HAP-1 (cell line): ENCODE data around the gene SPECC1.

ENCODE experiments used
- DNase-seq, 2 experiments: peaks; one replicate each; pipeline ENCODE4 v3.0.0-alpha.2; 2016 to 2020; ENCODE audit warnings: low spot score in 2 of 2
- H3K27me3 ChIP-seq: fragments of 250-450 bp; sonication (Bioruptor Pico); 2 replicates; pipeline ENCODE4 v1.5.1; 2020; ENCODE audit warnings: low read depth, mild to moderate bottlenecking, moderate library complexity
- H3K36me3 ChIP-seq: fragments of 250-450 bp; sonication (Bioruptor Pico); replicated peaks from 2 replicates; pipeline ENCODE4 v1.5.1; 2020; ENCODE audit warnings: mild to moderate bottlenecking
- H3K4me1 ChIP-seq: fragments of 250-450 bp; sonication (Bioruptor Pico); 2 replicates; pipeline ENCODE4 v1.5.1; 2020; ENCODE audit warnings: mild to moderate bottlenecking
- H3K4me3 ChIP-seq: fragments of 250-450 bp; sonication (Bioruptor Pico); 2 replicates; pipeline ENCODE4 v1.5.1; 2020; ENCODE audit warnings: mild to moderate bottlenecking, moderate library complexity
- H3K9me3 ChIP-seq: fragments of 250-450 bp; sonication (Bioruptor Pico); 2 replicates; pipeline ENCODE4 v1.5.1; 2020; ENCODE audit warnings: mild to moderate bottlenecking, moderate library complexity
- in situ Hi-C: fragments of 300-500 bp; cut with MboI; formaldehyde crosslinking; loops from 3 replicates; pipeline ENCODE4 v1.14.3; 2020; ENCODE audit warnings: low sequenced_read_pairs, inconsistent platforms, mixed read lengths

The SPECC1 gene

GRCh38 chr17:20203761-20204263 is 194.7 kb downstream of the SPECC1 start:
- in situ Hi-C loops, result no loop called here
- Histone ChIP-seq H3K4me3 (no peak overlapping the region), H3K4me1 (peaks cover 10% of the 10 kb centered on the region)

GRCh38 chr17:20205609-20206008 is 196.4 kb downstream of the SPECC1 start:
- H3K27me3 ChIP-seq, result no peaks in the 10 kb centered on the region
- H3K4me1 ChIP-seq, result peaks cover 10% of the 10 kb centered on the region
- H3K4me3 ChIP-seq, result no peak overlapping the region
- in situ Hi-C loops, result no loop called here
- DNase-seq, result no peak
- H3K36me3 ChIP-seq, result no peaks in the 10 kb centered on the region; the same call in none of the 2 replicates
- H3K9me3 ChIP-seq, result no peaks in the 10 kb centered on the region

More at GRCh38 chr17:20203761-20204263, 194.7 kb downstream of the SPECC1 start:
- Histone ChIP-seq H3K9me3 (no peaks in the 10 kb centered on the region), H3K36me3 (no peaks in the 10 kb centered on the region; the same call in 1 of the 2 replicates), H3K27me3 (no peaks in the 10 kb centered on the region)
- DNase-seq, result no peak

- Histone ChIP-seq H3K9me3 (no peaks in the 10 kb centered on the region), H3K4me1 (peaks cover 10% of the 10 kb centered on the region), H3K36me3 (no peaks in the 10 kb centered on the region; the same call in none of the 2 replicates), H3K4me3 (no peak overlapping the region), H3K27me3 (no peaks in the 10 kb centered on the region)
- DNase-seq, result no peak
- in situ Hi-C loops, result no loop called here
Measured at GRCh38 chr17:20206068-20206467, 196.9 kb downstream of the SPECC1 start.

GRCh38 chr17:20206591-20206990 is 197.4 kb downstream of the SPECC1 start:
- H3K27me3 ChIP-seq, result no peaks in the 10 kb centered on the region
- peaks cover 10% of the 10 kb centered on the region for H3K4me1 ChIP-seq
- no peak overlapping the region for H3K4me3 ChIP-seq
- in situ Hi-C loops, result no loop called here
- DNase-seq, result no peak
- no peaks in the 10 kb centered on the region; the same call in none of the 2 replicates for H3K36me3 ChIP-seq
- no peaks in the 10 kb centered on the region for H3K9me3 ChIP-seq

GRCh38 chr17:20207262-20207985 is 198.3 kb downstream of the SPECC1 start:
- H3K4me3 ChIP-seq, result no peak overlapping the region
- no peaks in the 10 kb centered on the region; the same call in none of the 2 replicates for H3K36me3 ChIP-seq
- H3K27me3 ChIP-seq, result no peaks in the 10 kb centered on the region
- H3K4me1 ChIP-seq, result peaks cover 10% of the 10 kb centered on the region
- no peak for DNase-seq
- in situ Hi-C loops, result no loop called here
- no peaks in the 10 kb centered on the region for H3K9me3 ChIP-seq

- in situ Hi-C loops, result no loop called here
Measured at GRCh38 chr17:20208717-20209116, 199.6 kb downstream of the SPECC1 start.

GRCh38 chr17:20210180-20210579 is 201.0 kb downstream of the SPECC1 start:
- no peaks in the 10 kb centered on the region for H3K27me3 ChIP-seq
- in situ Hi-C loops, result no loop called here
- no peak for DNase-seq
- peaks cover 14% of the 10 kb centered on the region for H3K4me1 ChIP-seq
- H3K36me3 ChIP-seq, result no peaks in the 10 kb centered on the region; the same call in none of the 2 replicates
- H3K9me3 ChIP-seq, result no peaks in the 10 kb centered on the region
- H3K4me3 ChIP-seq, result no peak overlapping the region

More at GRCh38 chr17:20208717-20209116, 199.6 kb downstream of the SPECC1 start:
- H3K9me3 ChIP-seq, result no peaks in the 10 kb centered on the region
- no peak overlapping the region for H3K4me3 ChIP-seq
- DNase-seq, result no peak
- peaks cover 10% of the 10 kb centered on the region for H3K4me1 ChIP-seq
- H3K27me3 ChIP-seq, result no peaks in the 10 kb centered on the region
- no peaks in the 10 kb centered on the region; the same call in none of the 2 replicates for H3K36me3 ChIP-seq

GRCh38 chr17:20210614-20211013 is 201.5 kb downstream of the SPECC1 start:
- Histone ChIP-seq H3K9me3 (no peaks in the 10 kb centered on the region), H3K4me1 (peaks cover 19% of the 10 kb centered on the region), H3K36me3 (no peaks in the 10 kb centered on the region; the same call in none of the 2 replicates), H3K4me3 (no peak overlapping the region), H3K27me3 (no peaks in the 10 kb centered on the region)
- in situ Hi-C loops, result no loop called here
- no peak for DNase-seq

- in situ Hi-C loops, result no loop called here
- H3K4me3 ChIP-seq, result no peak overlapping the region
- H3K4me1 ChIP-seq, result peaks cover 25% of the 10 kb centered on the region
- H3K36me3 ChIP-seq, result no peaks in the 10 kb centered on the region; the same call in none of the 2 replicates
- no peaks in the 10 kb centered on the region for H3K27me3 ChIP-seq
- no peaks in the 10 kb centered on the region for H3K9me3 ChIP-seq
- no peak for DNase-seq
Measured at GRCh38 chr17:20211246-20211645, 202.1 kb downstream of the SPECC1 start.

- Histone ChIP-seq H3K4me1 (peaks cover 18% of the 10 kb centered on the region), H3K9me3 (no peaks in the 10 kb centered on the region), H3K27me3 (no peaks in the 10 kb centered on the region), H3K36me3 (no peaks in the 10 kb centered on the region; the same call in 1 of the 2 replicates), H3K4me3 (no peak overlapping the region)
- in situ Hi-C loops, result no loop called here
- DNase-seq, result no peak
Measured at GRCh38 chr17:20213449-20213848, 204.3 kb downstream of the SPECC1 start.

GRCh38 chr17:20214794-20215193 is 205.6 kb downstream of the SPECC1 start:
- no peaks in the 10 kb centered on the region; the same call in 1 of the 2 replicates for H3K9me3 ChIP-seq
- H3K4me1 ChIP-seq, result peaks cover 25% of the 10 kb centered on the region
- H3K4me3 ChIP-seq, result no peak overlapping the region
- H3K36me3 ChIP-seq, result no peaks in the 10 kb centered on the region
- in situ Hi-C loops, result no loop called here
- no peak for DNase-seq
- no peaks in the 10 kb centered on the region for H3K27me3 ChIP-seq

GRCh38 chr17:20216154-20216815 is 207.1 kb downstream of the SPECC1 start:
- no peaks in the 10 kb centered on the region for H3K36me3 ChIP-seq
- no peaks in the 10 kb centered on the region for H3K27me3 ChIP-seq
- peaks cover 25% of the 10 kb centered on the region for H3K4me1 ChIP-seq
- in situ Hi-C loops, result no loop called here
- no peak overlapping the region for H3K4me3 ChIP-seq
- H3K9me3 ChIP-seq, result no peaks in the 10 kb centered on the region; the same call in 1 of the 2 replicates
- no peak for DNase-seq

- Histone ChIP-seq H3K9me3 (no peaks in the 10 kb centered on the region; the same call in 1 of the 2 replicates), H3K36me3 (no peaks in the 10 kb centered on the region), H3K4me3 (no peak overlapping the region), H3K4me1 (peaks cover 25% of the 10 kb centered on the region), H3K27me3 (no peaks in the 10 kb centered on the region)
- in situ Hi-C loops, result no loop called here
- DNase-seq, result no peak
Measured at GRCh38 chr17:20216853-20217252, 207.7 kb downstream of the SPECC1 start.

GRCh38 chr17:20217677-20218076 is 208.5 kb downstream of the SPECC1 start:
- Histone ChIP-seq H3K4me3 (no peak overlapping the region), H3K9me3 (no peaks in the 10 kb centered on the region; the same call in 1 of the 2 replicates), H3K27me3 (no peaks in the 10 kb centered on the region), H3K36me3 (no peaks in the 10 kb centered on the region), H3K4me1 (peaks cover 29% of the 10 kb centered on the region)
- no peak for DNase-seq
- in situ Hi-C loops, result no loop called here
